NCI-H748 (cell line): ENCODE results near the gene TBC1D10A.
"Not testable (repeated sequence)": the region's sequence is repeated elsewhere in the genome, so short reads cannot be mapped to it uniquely, and the experiment has no call there.

ENCODE experiments used
- DNase-seq: peaks from one replicate; lab custom pipeline; 2025; ENCODE audit not compliant: unreplicated experiment; lab: John Stamatoyannopoulos, UW

TBC1D10A gene

DNA sequence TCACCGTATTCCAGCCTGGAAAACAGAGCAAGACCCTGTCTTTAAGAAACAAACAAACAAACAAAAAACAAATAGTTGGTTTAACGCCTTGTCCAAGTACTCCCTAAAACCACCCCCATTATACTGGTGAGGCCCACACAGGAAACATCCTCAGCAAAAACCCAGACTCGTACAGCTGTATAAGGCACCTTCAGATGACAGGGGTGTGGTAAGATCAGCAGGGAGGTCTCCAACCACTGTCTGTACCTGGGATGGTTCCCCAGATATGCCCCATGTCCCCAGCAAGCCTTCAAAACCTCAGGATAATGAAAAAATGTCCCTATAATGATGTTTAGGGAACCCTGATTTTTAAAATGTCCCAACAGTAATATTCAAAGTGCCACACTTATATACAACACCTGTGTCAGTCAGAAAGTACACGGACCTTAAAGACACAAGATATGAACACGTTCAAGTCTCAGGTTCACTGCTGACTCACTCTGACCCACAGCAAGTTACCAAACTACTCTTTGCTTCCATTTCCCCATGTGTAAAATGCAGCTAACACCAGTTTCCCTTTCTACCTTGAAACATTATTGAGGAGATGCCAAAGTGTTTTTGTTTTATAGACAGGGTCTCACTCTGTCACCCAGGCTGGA, 20.6 kb upstream of the TBC1D10A start:
- no peak for DNase-seq

DNA sequence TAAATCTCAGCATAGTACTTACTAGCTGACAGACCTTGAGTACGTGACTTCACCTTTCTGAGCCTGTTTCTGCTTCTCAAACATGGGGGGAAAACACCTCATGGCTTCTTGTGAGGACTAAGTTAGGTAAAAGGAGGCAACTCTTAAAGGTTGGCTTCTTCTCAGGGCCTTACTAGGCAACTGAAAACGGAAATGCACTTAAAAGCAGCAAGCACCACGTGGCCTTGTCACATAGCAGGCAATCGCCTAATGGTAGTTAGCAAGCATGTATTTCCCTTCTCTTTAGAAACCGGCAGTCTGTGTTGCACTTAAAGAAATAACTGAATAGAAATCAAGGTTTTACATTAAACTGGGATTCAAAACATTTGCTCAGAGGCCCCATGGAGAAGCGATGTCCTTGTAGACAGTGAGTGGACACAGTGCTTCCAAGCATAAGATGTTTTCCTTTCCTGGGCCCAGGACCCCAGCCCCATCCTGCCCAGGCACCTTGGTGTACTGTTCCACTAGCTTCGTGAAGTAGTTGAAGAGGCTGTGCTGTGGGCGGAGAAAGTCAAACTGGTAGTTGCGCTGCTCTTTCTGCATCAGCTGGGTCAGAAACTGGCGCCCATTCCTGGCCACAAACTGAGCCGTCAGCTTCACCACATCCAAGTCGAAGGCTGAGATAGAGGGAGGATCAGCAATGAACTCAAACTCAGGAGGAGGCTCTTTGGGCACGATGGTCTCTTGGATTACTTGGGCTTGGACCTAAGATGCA, 17.9 kb upstream of the TBC1D10A start:
- DNase-seq, result no peak

DNA sequence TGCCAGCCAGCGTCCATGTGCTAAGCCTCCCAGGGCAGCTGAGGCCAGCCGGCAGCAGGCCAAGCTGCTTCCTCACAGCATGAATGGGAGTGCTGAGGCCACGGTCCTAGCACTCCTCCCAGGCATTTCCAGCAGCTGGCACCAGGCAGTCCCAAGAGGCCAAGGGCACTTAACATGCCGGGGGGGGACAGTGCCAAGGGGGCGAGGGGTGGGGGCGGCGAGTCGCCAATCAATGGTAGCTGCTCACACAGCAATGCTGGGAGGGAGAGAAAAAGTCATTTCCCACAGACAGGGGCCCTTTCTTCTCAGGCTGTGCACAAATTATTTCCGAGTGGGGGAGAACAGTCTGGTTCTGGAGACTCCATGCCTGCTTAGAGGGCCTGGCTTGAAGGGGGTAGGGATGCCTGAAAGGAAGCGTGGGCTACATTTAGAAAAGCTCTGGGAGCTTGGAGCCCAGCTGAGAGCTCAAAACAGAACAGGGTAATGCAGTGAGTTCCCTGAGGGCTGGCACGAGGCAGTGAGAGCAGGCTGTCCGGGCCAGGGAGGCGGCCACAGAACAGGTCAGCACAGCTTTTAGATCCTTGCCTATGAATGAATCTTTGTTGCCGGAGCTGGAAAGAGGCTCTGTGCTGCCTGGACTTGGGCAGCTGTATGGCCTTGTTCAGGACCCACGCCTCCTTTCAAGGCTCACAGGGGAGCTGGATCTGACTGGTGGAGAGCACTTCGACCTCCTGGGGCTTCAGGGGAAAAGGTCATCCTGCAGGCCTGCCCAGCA, 14.4 kb upstream of the TBC1D10A start:
- DNase-seq, result no peak

DNA sequence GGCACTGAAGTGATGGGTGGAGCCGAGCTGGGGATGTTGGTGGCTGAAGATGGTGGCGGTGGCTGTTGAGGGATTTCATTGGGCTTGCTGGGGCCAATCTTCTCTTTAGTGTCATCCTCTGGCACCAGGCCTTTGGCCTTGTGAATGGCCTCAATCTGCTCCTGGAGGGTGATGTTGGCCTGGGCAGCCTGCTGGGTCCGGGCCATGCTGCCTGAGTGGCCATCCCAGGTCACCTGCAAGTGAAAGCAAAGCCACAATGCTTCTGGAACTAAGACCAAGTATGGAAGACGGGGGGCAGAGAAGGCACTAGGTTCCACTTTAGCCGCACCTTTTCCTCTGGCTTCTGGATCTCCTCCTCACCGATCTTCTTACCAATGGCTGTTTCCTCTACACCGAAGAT, 12.1 kb upstream of the TBC1D10A start:
- no peak for DNase-seq

DNA sequence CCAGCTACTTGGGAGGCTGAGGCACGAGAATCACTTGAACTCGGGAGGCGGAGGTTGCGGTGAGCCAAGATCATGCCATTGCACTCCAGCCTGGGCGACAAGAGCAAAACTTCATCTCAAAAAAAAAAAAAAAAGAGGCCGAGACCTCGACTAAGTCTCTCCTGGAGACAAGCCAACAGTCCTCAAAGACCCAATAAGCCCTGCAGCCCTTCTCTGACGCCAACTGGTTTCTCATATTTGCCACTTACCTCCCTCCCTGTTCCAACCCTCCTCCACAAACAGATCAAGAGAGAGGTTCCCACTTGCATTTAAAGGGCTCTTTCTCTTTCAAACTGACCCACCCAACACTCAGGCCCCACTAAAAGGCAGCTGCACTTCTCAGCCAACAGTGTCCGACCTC, 11.6 kb upstream of the TBC1D10A start:
- not testable (repeated sequence) for DNase-seq

DNA sequence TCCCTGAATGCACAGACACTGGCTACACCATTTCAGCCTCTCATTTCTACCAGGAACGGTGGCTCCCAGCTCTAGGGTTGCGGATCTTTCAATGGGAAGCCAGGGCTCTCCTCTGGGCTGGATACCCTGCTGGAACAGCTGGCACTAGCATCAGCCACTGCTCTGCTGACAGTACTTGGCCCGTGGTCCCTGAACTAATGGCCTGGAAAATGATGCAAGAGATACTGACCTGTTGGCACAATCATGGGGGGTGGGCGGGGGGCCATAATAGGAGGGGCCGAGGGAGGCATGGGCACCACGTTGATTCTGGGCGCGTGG, 10.7 kb upstream of the TBC1D10A start:
- DNase-seq, result no peak

DNA sequence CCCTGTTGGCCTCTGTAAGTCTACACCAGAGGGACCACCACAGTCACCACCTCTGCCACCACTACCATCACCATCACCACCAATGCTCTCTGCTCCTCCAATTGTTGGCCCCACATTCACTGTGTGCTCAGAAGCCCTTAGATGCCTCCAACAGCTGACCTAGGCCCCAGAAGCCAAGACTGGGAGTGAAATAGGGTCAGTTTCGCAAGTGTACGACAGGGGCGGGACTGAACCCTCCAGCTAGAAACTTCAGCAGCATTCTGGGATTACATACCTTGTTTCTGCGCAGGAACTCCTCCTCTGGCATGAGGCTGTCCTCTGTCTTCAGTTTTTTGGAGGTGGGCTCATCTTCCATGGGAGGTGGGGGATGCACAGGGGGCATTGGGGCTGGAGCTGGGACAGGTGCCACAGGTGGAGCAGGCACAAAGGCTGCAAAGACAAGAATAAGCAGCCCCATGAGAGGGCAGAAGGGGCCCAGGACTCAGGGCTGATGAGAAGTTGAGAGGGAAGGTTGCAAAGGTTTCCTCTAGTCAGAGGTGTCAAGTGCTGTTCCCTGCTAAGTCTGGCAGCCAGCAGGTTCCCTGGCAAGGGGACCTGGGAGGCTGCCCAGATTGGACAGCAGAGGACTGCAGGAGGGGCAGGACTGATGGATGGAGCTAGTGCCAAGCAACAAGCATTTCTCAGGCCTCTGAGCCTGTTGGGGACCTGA, 10.2 kb upstream of the TBC1D10A start:
- DNase-seq, result no peak

DNA sequence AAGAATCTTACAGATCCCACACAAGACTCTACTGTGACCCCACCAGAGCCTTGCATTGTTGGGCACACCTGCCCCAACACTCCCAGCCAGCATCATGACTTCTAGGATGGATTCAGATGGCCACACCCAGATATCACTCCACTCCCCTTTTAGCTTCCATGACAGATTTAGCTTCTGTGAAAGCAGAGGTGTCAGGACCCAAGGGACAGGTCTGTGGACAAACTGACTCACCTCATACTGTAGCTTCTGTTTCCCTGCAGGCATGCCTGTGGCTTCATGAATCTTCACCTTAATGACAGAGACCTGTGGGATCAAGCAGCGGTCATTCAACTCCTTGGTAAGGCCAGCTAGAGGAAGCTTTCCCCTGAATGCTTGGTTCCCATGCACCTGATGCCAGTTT, 8.5 kb upstream of the TBC1D10A start:
- no peak for DNase-seq

DNA sequence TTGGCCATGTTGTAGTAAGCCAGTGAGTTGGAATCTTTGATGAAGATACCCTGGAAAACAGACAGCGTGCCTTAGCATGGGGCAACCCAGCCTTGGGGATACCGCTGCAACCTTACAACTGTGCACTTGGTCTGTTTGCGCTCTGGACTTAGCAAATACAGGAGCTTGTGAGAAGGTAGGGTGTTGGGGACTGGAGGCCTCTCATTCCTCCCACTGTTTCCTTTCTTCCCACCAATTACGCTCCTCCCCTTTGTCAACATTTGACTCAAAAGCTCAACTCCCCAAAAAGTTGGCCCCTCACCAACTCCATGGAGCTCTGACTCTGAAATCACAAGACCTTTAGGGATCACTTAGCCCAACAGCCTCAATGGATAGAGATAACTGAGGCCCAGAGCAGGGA, 7.9 kb upstream of the TBC1D10A start:
- DNase-seq, result no peak

DNA sequence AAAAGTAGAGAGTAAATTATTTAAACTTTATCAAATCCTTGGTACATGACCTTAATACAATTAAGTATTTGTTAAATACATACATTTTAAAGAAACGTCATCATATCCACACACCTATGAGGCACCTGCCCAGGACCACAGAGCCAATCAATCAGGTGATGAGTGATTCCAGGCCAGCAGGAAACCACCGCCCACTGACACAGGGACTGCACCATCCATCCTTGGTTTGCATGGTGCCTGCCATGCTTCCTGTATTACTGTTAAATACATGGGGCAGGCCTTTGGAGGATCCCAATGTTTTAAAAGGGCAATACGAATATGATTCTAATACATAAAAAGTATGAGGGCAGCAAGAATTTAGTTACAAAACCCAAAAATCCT, 7.0 kb upstream of the TBC1D10A start:
- DNase-seq, result no peak

DNA sequence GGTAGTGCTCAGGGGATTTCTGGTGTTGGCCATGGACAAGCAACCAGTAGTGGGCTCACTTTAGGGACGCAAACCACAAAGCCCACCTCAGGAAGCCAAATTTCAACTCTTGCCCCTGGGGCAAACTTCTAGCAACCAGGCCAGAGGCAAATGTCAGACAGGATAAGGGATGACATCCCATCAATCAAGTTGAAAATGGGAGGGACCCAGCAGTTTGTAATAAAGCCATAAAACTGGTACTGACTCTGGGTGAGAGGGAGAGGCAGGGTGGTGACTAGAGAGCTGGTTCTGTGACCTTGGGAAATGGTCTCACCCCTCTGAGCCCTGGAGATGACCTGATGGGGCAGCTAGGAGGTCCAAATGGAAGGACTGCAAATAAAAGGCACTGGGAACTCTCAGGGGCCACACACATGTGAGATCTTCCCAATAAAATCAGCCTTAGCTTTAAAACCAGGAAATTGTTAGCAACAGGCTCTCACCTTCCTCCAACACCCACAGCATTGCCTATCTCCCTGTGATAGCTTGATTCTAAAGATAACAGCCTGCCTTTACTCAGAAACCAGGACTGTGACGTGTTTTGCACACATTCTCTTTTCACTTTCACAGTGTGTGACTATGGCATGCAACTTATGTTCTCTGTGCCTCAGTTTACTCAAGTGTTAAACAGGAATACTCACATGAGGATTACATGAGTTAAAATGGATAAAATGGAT, 6.4 kb upstream of the TBC1D10A start:
- DNase-seq, result no peak

DNA sequence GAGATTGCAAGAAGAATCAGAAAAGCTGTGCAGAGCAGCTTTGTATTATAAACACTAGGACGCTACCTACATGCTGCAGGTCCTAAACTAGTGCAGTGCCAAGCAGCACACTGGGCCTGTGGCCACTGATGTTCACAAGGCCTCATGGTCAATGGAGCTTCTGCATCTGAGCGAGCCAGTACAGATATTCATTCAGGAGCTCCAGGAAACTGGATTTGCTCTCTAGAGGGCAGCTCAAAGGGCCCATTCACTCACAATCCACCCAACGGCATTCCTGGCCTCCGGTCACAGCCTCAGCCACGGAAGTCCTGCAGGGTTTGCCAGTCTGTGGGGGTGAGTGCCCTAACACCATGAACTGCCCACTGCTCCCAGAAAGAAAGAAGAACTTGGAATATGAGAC, 5.8 kb upstream of the TBC1D10A start:
- no peak for DNase-seq

DNA sequence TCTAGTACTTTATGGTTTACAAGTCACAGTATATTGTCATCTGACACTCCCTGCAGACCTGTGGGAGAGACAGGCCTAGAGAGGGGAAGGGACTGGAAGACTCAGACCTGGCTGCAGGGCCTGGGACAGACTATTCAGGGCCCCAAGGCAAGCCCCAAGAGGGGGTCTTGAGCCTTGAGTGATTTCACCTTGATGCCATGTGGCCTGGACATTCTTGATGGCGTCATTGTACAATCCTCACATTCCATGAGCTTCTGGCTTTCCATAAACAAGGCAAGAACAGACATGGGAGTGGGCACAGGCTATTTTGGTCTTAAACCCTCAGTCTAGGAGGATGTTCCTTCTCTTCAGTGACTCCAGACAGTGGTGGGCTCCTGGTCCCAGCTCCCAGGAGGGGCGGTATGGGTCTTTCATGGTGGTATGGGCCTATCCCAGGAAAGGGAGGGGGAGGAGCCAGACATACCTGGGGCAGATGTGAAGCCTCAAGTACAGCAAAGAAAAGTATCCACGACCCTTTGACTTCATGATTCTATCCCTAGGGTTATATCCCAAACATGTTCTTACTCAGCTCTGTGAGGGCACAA, 1.8 kb upstream of the TBC1D10A start:
- DNase-seq, result no peak

DNA sequence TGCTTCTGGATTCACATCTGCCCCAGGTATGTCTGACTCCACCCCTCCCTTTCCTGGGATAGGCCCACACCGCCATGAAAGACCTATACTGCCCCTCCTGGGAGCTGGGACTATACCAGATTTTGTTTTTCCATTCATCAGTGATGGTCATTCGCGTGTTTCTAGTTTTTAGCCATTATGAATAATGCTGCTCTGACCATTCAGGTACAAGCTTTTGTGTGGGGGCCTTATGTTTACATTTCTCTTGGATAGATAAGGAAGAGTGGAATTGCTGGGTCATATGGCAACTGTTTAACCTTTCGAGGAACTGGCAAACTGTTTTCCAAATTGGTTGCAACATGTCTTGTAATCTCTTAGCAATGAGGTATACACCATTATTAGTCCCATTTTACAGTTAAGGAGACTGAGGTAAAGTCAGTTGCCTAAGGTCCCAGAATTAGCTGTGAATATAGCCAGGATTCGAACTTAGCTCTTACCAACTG, 1.2 kb upstream of the TBC1D10A start:
- no peak for DNase-seq

DNA sequence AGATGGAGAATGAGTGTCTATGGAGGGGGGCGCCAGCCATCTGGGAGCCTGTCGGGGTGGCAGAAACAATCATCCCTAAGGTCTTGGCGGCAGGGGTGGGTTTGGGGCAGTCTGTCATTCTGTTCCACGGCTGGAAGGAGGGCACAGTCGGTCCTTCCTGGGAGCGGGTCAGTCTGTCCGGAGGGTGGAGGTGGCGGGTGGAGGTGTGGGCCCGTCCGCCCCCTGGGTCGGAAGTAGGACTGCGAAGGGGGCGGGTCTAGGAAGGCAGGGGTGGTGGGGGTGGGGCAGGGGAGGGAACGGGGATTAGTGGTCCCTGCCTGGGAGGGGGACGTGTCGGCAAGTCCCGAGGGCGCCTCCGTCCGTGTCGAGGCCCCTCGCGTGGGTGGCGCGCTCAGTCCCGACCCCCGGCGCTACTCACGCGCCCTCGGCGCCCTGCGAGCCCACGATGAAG, 461 bp downstream of the TBC1D10A start:
- DNase-seq, result peak; percentile 29

DNA sequence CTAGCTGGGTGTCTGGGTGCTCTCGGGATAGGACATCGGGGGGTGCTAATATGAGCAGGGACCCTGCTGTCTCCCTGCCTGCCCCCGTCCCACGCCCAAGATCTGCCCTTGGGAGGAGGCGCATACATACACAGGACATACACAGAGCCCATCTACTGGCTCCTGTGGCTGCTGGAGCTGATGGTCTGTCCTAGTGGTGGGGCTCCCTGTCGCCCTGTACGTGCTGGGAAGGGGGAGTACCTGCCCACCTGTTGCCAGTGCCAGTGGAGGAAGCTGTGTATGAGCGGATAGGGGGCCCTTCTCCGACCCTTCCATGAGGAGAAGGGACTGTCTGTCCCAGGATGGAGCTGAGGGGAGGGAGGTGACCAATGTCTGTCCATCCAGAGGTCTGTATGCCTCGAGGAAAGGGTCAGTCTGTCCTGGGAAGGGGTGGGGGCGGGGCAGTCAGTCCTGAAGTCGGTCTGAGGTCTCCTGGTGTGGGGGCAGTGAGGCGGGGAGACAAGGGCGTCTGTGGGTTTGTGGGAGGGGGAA, 952 bp downstream of the TBC1D10A start:
- no peak for DNase-seq

DNA sequence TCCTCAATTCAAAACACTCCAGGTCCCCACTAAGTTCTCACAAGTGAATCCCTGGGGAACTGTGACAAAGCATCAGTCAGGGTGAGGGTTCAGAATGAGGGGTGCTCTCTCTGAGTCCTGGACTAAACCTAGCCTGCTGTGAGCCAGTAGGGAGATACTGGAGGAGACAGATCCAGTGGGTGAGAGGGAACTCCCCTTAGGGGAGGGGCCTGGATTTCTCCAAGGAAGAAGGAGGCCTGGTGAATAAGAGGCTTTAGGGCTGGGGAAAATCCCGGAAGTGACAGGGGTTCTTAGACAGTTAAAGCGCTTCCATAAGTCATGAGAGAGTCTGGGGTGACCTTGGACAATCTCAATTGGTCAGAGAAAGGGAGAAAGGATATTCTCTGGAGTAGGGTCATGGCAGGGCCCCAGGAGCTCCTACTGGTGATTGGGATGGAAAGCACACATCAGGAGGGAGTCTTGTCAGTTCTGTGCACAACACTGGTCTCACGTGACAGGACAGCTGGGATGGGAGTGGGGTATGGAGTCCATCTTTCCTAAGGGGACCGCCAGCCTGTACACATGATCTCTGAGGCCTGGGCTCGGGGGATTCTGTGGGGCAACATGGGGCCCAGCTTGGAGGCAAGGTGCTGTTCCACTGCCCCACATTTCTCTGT, 1.5 kb downstream of the TBC1D10A start:
- DNase-seq, result no peak

DNA sequence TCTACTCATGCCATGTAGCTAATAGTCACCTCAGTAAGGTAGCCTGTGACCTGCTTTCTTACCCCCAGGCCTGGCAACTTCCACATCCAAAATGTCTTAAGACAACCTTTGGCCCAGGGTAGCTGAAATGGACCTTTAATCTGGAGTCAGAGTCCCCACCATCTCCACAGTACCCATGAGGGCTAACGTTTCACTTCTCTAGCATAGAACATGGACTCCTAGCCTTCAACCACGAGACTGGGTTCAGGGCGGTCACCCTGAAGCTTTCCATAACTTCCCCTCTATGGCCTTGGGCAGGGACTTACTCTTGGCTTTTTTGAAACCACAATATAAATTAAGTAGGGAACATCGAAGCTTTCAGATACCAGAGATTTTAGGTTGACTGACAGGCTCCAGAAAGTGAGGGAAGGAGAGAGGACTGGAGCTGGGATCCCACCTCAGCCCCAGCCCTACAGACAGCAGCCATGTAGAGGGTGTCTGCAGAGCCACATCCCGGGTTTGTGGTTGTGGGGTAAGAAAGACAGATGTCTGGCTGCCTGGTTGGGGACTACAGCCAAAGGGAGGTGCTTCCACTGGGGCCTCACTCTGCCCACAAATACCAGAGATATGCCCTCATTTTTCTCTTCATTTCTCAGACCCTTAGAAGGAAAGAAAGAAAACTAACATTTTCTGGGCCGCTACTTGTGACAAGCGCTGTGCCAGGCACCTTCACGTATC, 2.6 kb downstream of the TBC1D10A start:
- DNase-seq, result no peak

DNA sequence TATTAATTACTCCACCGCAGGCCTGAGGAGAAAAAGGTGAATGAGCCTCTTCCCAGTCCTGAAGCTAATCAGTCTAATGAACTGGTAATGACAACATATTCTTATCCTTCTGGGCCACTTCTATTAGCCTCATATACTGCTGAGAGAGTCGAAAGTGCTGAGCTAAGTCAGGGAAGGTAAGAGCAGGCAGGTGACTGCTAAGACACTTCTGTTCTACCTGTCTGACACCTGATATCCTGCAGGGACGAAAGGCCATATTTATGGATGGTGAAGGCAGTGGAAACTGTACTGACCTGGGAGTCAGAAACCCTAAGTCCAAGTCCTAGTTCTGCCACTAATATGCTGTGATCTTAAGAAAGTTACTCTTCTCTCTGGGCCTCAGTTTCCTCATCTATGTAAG, 3.5 kb downstream of the TBC1D10A start:
- no peak for DNase-seq
